HAP-1 (cell line): ENCODE results near the gene PCDHAC2.
A peak's percentile ranks its signal among the peaks of the same experiment; 100 is the strongest.

Experiments used
- DNase-seq, 2 experiments: peaks; one replicate each; pipeline ENCODE4 v3.0.0-alpha.2; 2016 to 2020; ENCODE audit warnings: low spot score in 2 of 2
- H3K27me3 ChIP-seq: fragments of 250-450 bp; sonication (Bioruptor Pico); 2 replicates; pipeline ENCODE4 v1.5.1; 2020; ENCODE audit warnings: low read depth, mild to moderate bottlenecking, moderate library complexity
- H3K36me3 ChIP-seq: fragments of 250-450 bp; sonication (Bioruptor Pico); replicated peaks from 2 replicates; pipeline ENCODE4 v1.5.1; 2020; ENCODE audit warnings: mild to moderate bottlenecking
- H3K4me1 ChIP-seq: fragments of 250-450 bp; sonication (Bioruptor Pico); 2 replicates; pipeline ENCODE4 v1.5.1; 2020; ENCODE audit warnings: mild to moderate bottlenecking
- H3K4me3 ChIP-seq: fragments of 250-450 bp; sonication (Bioruptor Pico); 2 replicates; pipeline ENCODE4 v1.5.1; 2020; ENCODE audit warnings: mild to moderate bottlenecking, moderate library complexity
- H3K9me3 ChIP-seq: fragments of 250-450 bp; sonication (Bioruptor Pico); 2 replicates; pipeline ENCODE4 v1.5.1; 2020; ENCODE audit warnings: mild to moderate bottlenecking, moderate library complexity
- in situ Hi-C: fragments of 300-500 bp; cut with MboI; formaldehyde crosslinking; loops from 3 replicates; pipeline ENCODE4 v1.14.3; 2020; ENCODE audit warnings: low sequenced_read_pairs, inconsistent platforms, mixed read lengths

Gene PCDHAC2

GRCh38 chr5:140966293-140967225 lies at the start of gene PCDHAC2:
Gene PCDHAC2, plus strand, starts transcription at chr5:140966476. Its CDS starts 291 bp downstream, at chr5:140966767.
- Histone ChIP-seq H3K36me3 (no peaks in the 10 kb centered on the region), H3K9me3 (no peaks in the 10 kb centered on the region), H3K4me3 (peak within 1 kb of the TSS; percentile 39), H3K27me3 (0 out of 2 replicates have a peak, but pooled peaks cover 2% of the 10 kb centered on the region), H3K4me1 (peaks cover 8% of the 10 kb centered on the region)
- peak; percentile 53 to 75 for DNase-seq
- in situ Hi-C loops = no loop called here

- in situ Hi-C loops = no loop called here
- Histone ChIP-seq H3K36me3 (no peaks in the 10 kb centered on the region), H3K9me3 (no peaks in the 10 kb centered on the region), H3K4me3 (no peak overlapping the region), H3K27me3 (peaks cover 17% of the 10 kb centered on the region), H3K4me1 (no peaks in the 10 kb centered on the region)
- no peak for DNase-seq
These were observed 42.7 kb upstream of the PCDHAC2 start for GRCh38 chr5:140923601-140924000.

GRCh38 chr5:140925806-140926442 lies 40.4 kb upstream of the PCDHAC2 start, which contains the start of gene PCDHAC1:
Gene PCDHAC1, plus strand, starts transcription at chr5:140926299. Its CDS starts 594 bp downstream, at chr5:140926893.
- no peaks in the 10 kb centered on the region for H3K4me1 ChIP-seq
- H3K9me3 ChIP-seq = no peaks in the 10 kb centered on the region
- H3K27me3 ChIP-seq = peaks cover 17% of the 10 kb centered on the region
- no peaks in the 10 kb centered on the region for H3K36me3 ChIP-seq
- DNase-seq = peak; percentile 31 to 49
- in situ Hi-C loops = no loop called here
- peak within 1 kb of the TSS; percentile 28 for H3K4me3 ChIP-seq

GRCh38 chr5:140926443-140927227 lies 39.6 kb upstream of the PCDHAC2 start:
- H3K9me3 ChIP-seq = no peaks in the 10 kb centered on the region
- H3K27me3 ChIP-seq = peaks cover 17% of the 10 kb centered on the region
- peak; percentile 61 to 90 for DNase-seq
- H3K4me3 ChIP-seq = peak overlapping the region; percentile 28
- no peaks in the 10 kb centered on the region for H3K4me1 ChIP-seq
- in situ Hi-C loops = no loop called here
- no peaks in the 10 kb centered on the region for H3K36me3 ChIP-seq

- no peaks in the 10 kb centered on the region for H3K9me3 ChIP-seq
- H3K36me3 ChIP-seq = no peaks in the 10 kb centered on the region
- H3K4me1 ChIP-seq = no peaks in the 10 kb centered on the region
- in situ Hi-C loops = no loop called here
- no peak overlapping the region for H3K4me3 ChIP-seq
- DNase-seq = no peak
- H3K27me3 ChIP-seq = peaks cover 17% of the 10 kb centered on the region
These were observed 39.1 kb upstream of the PCDHAC2 start for GRCh38 chr5:140927228-140927573.

- no peaks in the 10 kb centered on the region for H3K4me1 ChIP-seq
- DNase-seq = no peak
- H3K9me3 ChIP-seq = no peaks in the 10 kb centered on the region
- H3K27me3 ChIP-seq = no peaks in the 10 kb centered on the region
- H3K36me3 ChIP-seq = no peaks in the 10 kb centered on the region
- in situ Hi-C loops = no loop called here
- H3K4me3 ChIP-seq = no peak overlapping the region
These were observed 31.2 kb upstream of the PCDHAC2 start for GRCh38 chr5:140934964-140935606.

- no peaks in the 10 kb centered on the region for H3K36me3 ChIP-seq
These were observed 19.7 kb upstream of the PCDHAC2 start for GRCh38 chr5:140946578-140946977.

GRCh38 chr5:140951636-140952035 lies 14.6 kb upstream of the PCDHAC2 start:
- no peaks in the 10 kb centered on the region for H3K36me3 ChIP-seq
- no peaks in the 10 kb centered on the region for H3K9me3 ChIP-seq
- in situ Hi-C loops = no loop called here
- no peak overlapping the region for H3K4me3 ChIP-seq
- no peaks in the 10 kb centered on the region for H3K4me1 ChIP-seq
- H3K27me3 ChIP-seq = no peaks in the 10 kb centered on the region
- DNase-seq = no peak

More at GRCh38 chr5:140946578-140946977, 19.7 kb upstream of the PCDHAC2 start:
- Histone ChIP-seq H3K9me3 (no peaks in the 10 kb centered on the region), H3K4me1 (no peaks in the 10 kb centered on the region), H3K4me3 (no peak overlapping the region), H3K27me3 (no peaks in the 10 kb centered on the region)
- in situ Hi-C loops = no loop called here
- DNase-seq = no peak

- H3K36me3 ChIP-seq = no peaks in the 10 kb centered on the region
- H3K4me3 ChIP-seq = no peak overlapping the region
- in situ Hi-C loops = no loop called here
- no peak for DNase-seq
- no peaks in the 10 kb centered on the region for H3K9me3 ChIP-seq
- H3K4me1 ChIP-seq = no peaks in the 10 kb centered on the region
- H3K27me3 ChIP-seq = no peaks in the 10 kb centered on the region
These were observed 13.0 kb upstream of the PCDHAC2 start for GRCh38 chr5:140953234-140953633.

- in situ Hi-C loops = no loop called here
- Histone ChIP-seq H3K4me3 (no peak overlapping the region), H3K27me3 (0 out of 2 replicates have a peak, but pooled peaks cover 2% of the 10 kb centered on the region), H3K36me3 (no peaks in the 10 kb centered on the region), H3K9me3 (no peaks in the 10 kb centered on the region), H3K4me1 (peaks cover 8% of the 10 kb centered on the region)
- no peak for DNase-seq
These were observed 4.1 kb upstream of the PCDHAC2 start for GRCh38 chr5:140962190-140962589.

GRCh38 chr5:140964356-140964755 lies 1.9 kb upstream of the PCDHAC2 start:
- in situ Hi-C loops = no loop called here
- Histone ChIP-seq H3K4me1 (peaks cover 8% of the 10 kb centered on the region), H3K27me3 (0 out of 2 replicates have a peak, but pooled peaks cover 2% of the 10 kb centered on the region), H3K36me3 (no peaks in the 10 kb centered on the region), H3K4me3 (no peak overlapping the region), H3K9me3 (no peaks in the 10 kb centered on the region)
- DNase-seq = no peak

- in situ Hi-C loops = no loop called here
- Histone ChIP-seq H3K4me3 (peak overlapping the region; percentile 39), H3K9me3 (no peaks in the 10 kb centered on the region), H3K36me3 (no peaks in the 10 kb centered on the region), H3K4me1 (peaks cover 8% of the 10 kb centered on the region), H3K27me3 (0 out of 2 replicates have a peak, but pooled peaks cover 2% of the 10 kb centered on the region)
- DNase-seq = peak in 1 of 2 experiments; percentile 23
These were observed 377 bp upstream of the PCDHAC2 start for GRCh38 chr5:140965905-140966292.
